ENCODE data around the gene RIBC2.

GRCh38 chr22:45413368-45414211 is at the start of gene RIBC2, which contains the start of gene SMC1B:
- TF ChIP-seq CTCF (IDR thresholded peaks at IDR 0.05) (no peak), SIN3A (IDR thresholded peaks at IDR 0.05; ENCODE audit: borderline replicate concordance, insufficient read depth, low read depth, low read length) (0 out of 2 replicates have a peak, but pooled peaks have one; percentile 82), POLR2AphosphoS5 (IDR thresholded peaks at IDR 0.05; ENCODE audit: low read depth, low read length) (no peak)

Data from Panc1 (cell line).